Cerebellar nuclear complex (tissue), 1 donor: ENCODE measurements around the gene ERBB4.

Experiments
- DNase-seq, 2 experiments: peaks; one replicate each; lab custom pipeline; 2025; lab: John Stamatoyannopoulos, UW

Gene ERBB4

DNA sequence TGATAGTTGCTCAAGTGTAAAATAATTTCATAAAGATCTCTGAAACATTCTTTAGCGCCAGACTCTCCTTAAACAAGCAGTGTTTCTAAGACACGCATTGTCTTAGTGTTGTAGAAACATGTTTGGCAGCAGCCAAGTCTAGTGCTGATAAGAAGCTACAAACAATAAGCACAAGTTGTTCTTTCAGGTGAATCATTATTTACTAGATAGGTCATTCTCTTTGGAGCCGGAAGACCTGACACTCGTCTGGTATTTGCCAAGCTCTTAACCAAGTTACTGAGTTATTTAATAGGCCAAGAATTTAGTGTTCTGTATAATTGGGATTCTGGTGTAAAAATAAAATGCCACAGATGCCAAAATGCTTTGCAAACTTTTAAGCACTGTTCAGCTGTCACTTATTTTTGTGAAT lies 1130.1 kb downstream of the ERBB4 start:
- DNase-seq: no peak

GRCh38 chr2:211407076-211407475 lies 1131.5 kb downstream of the ERBB4 start:
- no peak for DNase-seq

DNA sequence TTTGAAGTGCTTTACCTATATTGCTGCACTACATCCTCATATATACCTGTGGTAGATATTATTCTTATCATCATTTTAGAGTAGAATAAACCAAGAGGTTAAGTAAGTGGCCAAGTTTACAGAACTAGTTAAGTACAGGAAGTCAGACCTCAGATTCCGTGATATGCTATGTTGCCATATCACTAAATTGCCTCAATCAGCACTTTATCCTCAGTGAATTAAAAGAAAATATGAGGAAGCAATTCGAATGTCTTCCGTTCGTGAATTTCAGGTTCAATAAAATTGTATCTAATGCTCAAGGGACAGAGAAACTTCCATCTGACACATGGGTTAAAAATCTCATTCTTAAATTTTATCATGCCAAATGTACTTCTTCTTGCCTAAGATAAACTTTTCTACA lies 1133.6 kb downstream of the ERBB4 start:
- no peak for DNase-seq

DNA sequence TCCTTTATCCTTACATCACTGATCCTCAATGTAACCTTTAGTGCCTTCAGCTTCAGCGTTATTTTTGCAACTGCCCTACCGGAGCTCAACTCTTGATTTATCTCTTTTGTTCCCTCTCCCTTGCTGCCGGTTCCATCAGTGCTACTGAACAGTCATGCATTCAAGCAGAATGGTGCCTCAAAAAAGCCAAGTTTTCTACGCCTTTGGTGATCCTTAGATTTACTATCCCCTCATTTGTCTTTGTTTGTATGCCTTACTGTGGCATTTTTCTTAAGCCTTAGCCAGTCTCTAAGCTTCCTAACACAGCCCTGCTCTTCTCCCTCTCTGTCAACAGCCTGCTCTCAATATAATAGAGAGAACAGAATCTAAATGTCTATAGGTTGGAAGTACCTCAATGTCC lies 1134.5 kb downstream of the ERBB4 start:
- no peak for DNase-seq

DNA sequence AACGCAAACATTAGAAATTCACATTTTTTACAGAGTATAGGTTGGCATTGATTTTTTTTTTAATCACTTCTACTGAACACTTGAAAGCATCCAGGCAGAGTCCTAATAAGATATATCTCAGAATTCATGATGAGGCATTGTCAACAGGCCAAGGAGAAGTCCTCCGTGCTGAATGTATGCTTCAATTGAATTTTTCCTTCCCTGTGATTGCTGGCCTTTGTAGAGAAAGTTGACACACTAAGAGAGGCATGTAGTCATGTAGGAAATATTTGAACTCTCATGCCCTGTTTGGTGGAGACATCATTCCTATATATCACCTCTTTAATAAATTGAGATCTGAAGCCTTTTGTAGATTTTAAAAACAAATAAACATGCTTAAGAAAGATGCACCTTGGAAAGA lies 1137.3 kb downstream of the ERBB4 start:
- no peak for DNase-seq

DNA sequence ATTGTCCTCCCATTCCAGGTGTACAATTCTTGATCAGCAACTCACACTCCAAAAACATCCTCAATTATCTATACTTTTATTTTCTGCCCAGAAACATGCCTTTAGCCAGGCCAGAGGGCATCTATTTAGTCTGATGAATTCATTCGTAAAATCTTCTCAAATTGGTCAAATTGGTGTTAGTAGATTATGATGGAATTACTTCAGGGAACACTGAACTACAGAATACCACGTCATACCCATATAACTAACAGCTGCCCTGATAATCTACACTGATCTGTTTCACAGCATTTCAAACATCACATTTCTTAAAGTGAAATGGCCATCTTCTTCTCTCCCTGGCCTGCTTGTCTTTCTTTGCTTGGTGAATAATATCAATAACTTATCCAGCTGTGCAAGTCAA lies 1140.8 kb downstream of the ERBB4 start:
- DNase-seq: no peak

GRCh38 chr2:211396815-211397214 lies 1141.8 kb downstream of the ERBB4 start:
- no peak for DNase-seq

GRCh38 chr2:211391189-211391567 lies 1147.4 kb downstream of the ERBB4 start:
- DNase-seq: no peak

DNA sequence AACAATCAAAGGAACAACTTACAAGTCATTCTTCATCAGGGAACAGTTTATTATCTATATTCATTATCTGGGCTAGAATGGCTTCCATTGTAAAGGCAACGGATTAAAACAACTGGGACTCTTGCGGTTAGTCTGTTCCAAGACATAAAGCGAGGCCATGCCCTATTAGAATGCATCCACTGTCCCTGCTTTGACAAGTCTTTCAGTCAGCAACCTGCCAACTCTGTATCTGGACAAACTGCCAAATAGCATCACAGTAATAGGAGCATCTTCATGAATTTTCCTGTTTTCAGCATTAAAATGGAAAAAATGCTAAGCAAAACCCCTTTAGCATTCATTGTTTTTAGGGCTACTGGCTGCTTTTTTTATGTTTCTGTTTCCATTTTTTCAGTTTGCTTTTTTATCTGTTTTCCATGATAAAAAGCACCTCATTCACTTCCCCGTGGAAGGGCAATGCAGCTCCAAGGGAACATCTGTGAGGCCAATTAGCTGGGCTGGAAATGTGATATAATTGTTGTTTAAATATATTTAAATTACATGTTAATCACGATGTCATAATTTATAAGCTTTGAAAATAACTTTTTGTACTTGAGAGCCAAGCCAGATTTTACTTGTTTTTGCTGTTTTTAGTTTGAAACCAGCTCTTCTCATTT lies 1147.9 kb downstream of the ERBB4 start:
- DNase-seq: no peak

DNA sequence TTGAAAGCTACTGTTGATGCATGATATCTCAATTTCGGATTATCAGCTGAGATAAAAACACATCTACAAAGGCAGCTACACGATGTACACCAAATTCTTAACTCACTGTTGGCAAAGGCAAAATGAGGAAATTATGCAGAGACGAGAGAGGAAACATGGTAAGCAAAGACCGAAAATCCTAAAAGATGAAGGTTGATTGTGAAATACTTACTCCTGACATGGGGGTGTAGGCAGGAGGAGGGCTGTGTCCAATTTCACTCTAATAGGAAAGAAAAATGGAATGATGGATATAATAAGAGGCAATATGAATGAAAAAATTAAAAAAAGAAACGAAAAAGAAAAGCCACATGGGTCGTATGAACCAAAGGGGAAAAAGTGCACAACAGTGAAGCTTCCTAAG lies 1150.9 kb downstream of the ERBB4 start:
- DNase-seq: no peak

- no peak for DNase-seq
Measured at GRCh38 chr2:211380041-211380440, 1158.6 kb downstream of the ERBB4 start.

- no peak for DNase-seq
Measured at GRCh38 chr2:211376410-211376809, 1162.2 kb downstream of the ERBB4 start.

GRCh38 chr2:211373203-211373602 lies 1165.4 kb downstream of the ERBB4 start:
- DNase-seq: no peak

- DNase-seq: no peak
Measured at GRCh38 chr2:211371465-211371864, 1167.1 kb downstream of the ERBB4 start.

- no peak for DNase-seq
Measured at GRCh38 chr2:211368467-211368866, 1170.1 kb downstream of the ERBB4 start.

- DNase-seq: no peak
Measured at GRCh38 chr2:211367711-211368110, 1170.9 kb downstream of the ERBB4 start.

DNA sequence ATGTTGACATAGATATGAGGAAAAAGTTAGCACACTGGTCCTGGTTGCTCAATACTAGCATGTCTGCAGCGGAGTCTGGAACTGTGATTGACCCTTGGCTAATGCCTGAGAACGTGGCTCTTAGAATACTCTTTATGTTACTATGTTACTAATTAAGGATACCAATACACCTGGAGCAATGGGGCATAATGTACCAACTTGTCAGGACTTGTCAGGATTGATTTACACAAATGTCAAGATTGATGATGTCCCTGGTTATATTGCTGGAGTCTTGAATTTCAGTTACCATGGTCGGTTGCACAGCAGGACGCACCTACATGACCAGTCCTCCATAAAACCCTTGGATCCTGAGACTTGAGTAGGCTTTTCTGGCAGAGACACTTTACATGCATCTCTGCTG lies 1171.3 kb downstream of the ERBB4 start:
- DNase-seq: no peak

- no peak for DNase-seq
Measured at GRCh38 chr2:211364911-211365310, 1173.7 kb downstream of the ERBB4 start.

DNA sequence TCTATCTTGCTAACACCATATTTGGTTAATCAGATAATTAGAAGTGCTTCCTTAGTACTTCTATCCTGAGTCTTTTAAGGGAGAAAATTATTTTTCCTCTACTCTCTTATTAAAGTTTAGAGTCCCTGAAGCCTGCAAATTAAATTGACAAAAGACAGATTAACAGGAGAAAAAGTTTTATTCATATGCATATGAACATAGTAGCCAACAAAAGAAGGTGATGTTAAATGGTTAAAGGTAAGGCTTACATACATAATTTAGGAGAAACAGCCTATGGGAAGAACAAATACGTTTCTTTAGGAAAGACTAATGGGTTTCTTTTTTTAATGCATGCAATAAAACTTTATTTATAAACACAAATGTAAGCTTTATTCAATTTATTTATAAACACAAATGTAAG lies 1177.2 kb downstream of the ERBB4 start:
- DNase-seq: no peak

GRCh38 chr2:211359347-211359746 lies 1179.3 kb downstream of the ERBB4 start:
- DNase-seq: no peak

- no peak for DNase-seq
Measured at GRCh38 chr2:211358504-211358903, 1180.1 kb downstream of the ERBB4 start.

DNA sequence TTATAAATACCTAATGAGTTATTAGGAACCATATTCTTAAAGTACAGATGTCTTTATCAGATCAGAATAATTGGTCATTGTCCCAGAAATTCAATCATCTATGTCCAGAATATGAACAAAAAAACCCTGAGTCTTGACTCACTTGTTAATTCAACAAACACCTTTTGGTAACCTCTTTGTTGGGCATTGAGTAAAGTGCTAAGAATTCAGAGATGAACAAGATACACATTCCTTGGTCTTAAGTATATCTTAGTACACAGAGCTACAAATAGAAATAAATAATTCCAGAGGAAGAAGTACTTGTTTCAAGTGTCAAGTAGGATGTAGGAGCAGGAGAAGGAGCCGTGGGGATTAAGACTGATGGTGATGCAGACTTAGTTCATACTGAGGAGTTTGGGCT lies 1184.1 kb downstream of the ERBB4 start:
- DNase-seq: no peak

- DNase-seq: no peak
Measured at GRCh38 chr2:211351987-211352386, 1186.6 kb downstream of the ERBB4 start.

- no peak for DNase-seq
Measured at GRCh38 chr2:211349031-211349430, 1189.6 kb downstream of the ERBB4 start.

- DNase-seq: no peak
Measured at GRCh38 chr2:211347328-211347727, 1191.3 kb downstream of the ERBB4 start.
